Dermis blood vessel endothelial cell (primary cell): ENCODE results near the gene ACCS. TPM values are rescaled to one million over a fixed set of nuclear protein-coding genes. Genes with fewer than 3 reads are reported as not detected.

ENCODE experiments used
- DNase-seq: peaks from one replicate; pipeline ENCODE4 v3.0.0; 2010
- total RNA-seq: library from RNA; depleted of rRNA; stranded (reverse); fragments of >200 nt; gene quantifications from 2 replicates; pipeline ENCODE4 v1.2.3, GENCODE V29; 2014

Gene ACCS
- total RNA-seq, 1 donor from 2014 or later, result 8.2 TPM

DNA sequence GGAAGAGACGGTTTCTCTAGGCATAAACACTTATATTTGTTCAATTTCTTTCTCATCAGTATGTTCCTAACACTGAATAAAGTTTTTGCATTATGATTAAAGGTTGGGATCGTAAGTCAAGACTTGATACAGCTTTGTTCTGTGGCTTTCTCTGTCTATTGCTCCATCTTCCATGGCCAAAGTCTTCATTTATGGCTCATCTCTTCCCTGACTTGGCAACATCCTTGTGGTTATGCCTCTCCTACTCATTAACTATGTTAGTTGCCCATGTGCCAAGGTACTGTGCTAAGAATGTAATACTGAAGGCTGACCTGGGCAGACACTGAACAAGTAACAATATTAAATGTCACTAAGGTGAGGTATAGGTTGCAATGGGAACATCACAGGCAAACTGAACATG is 19.9 kb upstream of the ACCS start:
- no peak for DNase-seq

DNA sequence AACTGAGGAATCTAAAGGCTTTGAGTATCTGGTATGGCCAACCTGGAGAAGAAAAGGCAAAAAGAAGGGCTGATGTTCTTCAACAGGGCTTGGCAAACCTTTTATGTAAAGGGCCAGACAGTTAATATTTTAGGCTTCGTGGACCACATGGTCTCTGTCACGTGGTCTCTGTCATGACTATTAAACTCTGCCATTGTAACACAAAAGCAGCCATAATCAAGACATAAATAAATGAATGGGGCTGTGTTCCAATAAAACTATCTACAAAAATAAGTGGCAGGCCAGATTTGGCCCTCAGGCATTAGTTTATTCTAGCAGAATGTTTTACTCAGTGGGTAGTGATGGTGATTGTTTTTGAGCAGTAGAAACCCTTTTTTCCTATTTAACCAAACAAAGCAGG is 18.8 kb upstream of the ACCS start:
- no peak for DNase-seq

DNA sequence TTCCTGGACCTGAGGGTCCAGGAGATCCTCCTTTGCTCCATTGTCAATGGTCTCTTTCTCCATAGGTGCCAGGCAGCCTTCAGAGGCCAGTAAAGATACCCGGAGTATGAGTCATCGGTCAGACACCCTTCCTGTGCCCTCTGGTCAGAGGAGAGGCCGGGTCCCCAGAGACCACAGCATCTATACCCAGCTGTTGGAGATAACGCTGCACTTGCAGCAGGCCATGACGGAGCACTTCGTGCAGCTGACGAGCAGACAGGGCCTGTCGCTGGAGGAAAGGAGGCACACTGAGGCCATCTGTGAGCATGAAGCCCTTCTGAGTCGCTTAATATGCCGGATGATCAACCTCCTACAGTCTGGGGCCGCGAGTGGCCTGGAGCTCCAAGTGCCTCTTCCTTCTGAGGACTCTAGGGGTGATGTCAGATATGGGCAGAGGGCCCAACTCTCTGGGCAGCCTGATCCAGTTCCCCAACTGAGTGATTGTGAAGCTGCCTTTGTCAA is 18.1 kb upstream of the ACCS start, which contains the start of gene ACCSL:
Gene ACCSL (plus strand): TSS at position 51 of the 501 bp plus-strand sequence. CDS start 56 bp downstream, at position 107.
- DNase-seq, result no peak

DNA sequence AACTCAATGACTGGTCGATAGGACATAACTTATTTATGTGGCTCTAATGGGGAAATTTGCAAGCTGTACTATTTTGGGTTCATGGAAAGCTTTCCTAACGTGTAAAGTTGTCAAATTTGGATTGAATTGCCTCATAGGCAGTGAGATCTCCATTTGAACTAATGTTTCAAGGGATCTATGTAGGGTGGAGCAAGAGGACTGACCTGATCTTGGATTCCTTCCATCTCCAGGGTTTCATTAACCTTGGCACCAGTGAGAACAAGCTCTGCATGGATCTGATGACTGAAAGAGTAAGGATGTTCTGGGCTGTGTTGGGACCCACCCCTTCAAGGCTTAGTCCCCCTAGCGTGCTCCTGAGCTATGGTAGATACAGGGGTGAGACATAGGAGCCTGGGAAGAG is 16.2 kb upstream of the ACCS start:
- no peak for DNase-seq

DNA sequence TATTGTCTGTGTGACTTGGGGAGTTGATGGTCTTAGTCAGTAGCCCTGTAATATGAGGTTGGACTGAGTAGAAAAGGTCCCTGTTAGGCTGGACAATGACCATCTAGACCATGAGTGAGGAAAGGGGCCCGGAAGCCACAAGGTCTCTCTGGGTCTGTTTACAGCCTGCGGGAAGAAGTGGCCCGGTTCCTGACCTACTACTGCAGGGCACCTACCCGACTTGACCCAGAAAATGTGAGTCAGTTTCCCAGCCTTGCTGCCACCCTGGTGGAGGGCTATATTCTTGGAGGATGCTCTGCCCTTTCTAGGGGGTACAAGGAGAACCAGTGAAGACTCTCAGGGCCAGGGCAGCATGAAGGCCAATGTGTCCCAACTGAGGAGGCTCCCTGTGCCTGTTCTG is 14.9 kb upstream of the ACCS start:
- DNase-seq, result no peak

DNA sequence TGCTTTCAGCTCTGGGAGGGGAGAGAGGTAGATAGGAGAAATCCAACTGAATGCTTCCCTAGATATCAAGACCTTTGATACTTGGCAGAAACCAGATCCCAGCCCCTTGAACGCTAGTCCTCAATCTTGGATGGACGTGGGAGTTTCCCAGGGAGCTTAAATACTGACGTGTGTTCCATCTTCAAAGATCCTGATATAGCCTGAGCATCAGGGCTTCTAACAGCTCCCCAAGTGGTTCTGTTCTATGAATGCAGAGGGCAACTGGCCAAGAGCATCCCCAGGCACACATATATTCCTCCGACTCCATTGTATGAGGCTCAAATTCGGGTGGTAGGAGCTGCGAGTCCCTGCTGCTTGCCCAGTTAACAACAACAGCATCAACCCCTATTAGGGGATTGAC is 8.7 kb upstream of the ACCS start:
- no peak for DNase-seq

DNA sequence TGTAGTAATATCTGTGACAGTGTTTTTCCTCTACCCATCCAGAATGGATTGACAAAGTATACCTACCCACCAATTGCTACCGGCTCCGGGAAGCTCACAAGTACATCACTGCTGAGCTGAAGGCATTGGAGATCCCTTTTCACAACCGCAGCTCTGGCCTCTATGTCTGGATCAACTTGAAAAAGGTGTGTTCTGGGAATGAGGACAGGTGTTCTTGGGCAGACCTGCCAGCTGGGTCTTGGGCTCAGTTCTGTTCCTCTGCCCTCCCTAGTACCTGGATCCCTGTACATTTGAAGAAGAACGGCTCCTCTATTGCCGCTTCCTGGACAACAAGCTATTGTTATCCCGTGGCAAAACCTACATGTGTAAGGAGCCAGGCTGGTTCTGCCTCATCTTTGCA is 7.8 kb upstream of the ACCS start:
- no peak for DNase-seq

DNA sequence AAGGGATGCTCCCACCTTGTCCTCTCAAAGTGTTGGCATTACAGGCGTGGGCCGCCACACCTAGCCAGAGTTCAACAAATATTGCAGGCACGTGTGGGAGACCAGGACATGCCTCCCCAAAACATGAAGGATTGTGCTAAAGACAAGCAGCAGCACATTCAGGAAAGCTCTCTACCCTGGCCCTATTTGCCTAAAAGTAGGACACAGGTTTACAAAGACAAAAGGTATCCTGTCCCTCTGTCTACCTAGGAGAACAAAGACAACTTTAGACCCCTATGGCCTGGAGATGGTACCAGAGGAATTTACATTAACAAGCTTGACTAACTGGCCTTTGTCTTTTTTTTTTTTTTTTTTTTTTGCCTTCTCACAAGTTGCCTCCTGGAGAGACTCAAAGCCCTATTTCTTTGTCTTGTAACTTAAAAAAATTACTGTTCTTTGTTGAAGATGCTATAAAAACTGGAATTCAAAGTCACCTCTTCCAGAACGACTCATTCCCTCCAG is 859 bp upstream of the ACCS start:
- no peak for DNase-seq

DNA sequence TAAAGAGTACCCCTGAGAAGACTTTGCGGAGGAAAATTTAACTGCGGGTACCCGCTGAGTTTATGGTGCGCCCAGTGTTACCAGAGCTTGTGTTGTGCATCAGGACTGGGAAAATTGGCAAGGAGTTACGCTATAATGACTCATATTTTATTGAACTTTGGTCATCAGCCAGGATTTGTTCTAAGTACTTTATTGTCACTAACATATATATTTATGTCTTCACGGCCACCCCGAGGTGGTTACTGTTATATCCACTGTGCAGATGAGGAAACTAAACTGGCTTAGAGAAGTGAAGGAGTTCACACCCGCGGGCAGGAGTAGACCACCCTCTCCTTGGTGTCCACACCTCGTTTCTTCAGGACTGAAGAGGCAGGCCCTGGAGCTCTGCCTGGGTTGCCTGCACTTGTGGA is 667 bp downstream of the ACCS start:
- DNase-seq, result peak; percentile 83

DNA sequence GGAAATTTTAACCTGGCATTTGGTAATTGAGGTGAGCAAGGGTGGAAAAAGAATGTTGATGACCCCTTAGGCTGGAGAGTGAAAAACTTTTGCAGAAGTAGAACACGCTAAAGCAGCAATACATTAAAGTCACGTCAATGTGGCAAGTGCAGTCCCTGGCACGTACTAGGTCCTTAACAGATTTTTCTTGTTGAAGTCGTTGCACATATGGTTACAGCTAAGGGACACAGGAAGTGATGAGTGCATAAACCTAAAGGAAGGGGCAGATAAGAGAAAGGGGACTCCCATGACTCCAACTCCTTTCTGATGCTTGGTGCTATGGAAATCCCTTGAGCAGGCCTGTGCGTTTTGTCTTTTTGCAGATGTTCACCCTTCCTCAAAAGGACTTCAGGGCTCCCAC is 1.2 kb downstream of the ACCS start:
- DNase-seq, result no peak

DNA sequence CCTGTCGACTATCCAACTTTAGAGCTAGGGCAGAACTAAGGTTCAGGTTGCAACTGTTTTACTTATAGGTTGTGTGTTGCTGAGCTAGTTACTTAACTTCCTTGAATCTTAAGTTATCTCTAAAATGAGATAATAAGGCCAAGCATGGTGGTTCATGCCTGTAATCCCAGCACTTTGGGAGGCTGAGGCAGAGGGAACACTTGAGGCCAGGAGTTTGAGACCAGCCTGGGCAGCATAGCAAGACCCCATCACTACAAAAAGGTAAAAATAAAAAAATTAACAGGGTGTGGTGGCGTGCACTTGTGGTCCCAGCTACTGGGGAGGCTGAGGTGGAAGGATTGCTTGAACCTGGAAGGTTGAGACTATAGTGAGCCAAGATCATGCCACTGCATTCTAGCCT is 2.1 kb downstream of the ACCS start:
- DNase-seq, result no peak

DNA sequence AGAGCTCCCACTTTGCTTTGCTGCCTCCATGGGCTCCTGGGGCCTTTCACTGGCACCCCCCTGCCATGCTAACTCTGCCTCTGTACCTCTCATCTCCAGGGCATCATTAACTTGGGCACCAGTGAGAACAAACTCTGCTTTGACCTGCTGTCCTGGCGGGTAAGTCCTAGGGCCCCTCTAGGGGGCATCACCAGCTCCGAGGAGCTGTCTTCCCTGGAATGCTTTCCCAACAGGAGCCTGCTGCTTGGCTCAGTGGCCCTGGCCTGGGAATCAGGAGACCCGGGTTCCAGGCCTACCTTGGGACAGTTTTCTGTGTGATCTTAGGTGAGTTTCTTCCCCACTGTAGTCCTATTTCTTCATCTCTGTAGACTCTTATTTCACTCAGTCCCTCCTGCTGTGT is 5.1 kb downstream of the ACCS start:
- no peak for DNase-seq

DNA sequence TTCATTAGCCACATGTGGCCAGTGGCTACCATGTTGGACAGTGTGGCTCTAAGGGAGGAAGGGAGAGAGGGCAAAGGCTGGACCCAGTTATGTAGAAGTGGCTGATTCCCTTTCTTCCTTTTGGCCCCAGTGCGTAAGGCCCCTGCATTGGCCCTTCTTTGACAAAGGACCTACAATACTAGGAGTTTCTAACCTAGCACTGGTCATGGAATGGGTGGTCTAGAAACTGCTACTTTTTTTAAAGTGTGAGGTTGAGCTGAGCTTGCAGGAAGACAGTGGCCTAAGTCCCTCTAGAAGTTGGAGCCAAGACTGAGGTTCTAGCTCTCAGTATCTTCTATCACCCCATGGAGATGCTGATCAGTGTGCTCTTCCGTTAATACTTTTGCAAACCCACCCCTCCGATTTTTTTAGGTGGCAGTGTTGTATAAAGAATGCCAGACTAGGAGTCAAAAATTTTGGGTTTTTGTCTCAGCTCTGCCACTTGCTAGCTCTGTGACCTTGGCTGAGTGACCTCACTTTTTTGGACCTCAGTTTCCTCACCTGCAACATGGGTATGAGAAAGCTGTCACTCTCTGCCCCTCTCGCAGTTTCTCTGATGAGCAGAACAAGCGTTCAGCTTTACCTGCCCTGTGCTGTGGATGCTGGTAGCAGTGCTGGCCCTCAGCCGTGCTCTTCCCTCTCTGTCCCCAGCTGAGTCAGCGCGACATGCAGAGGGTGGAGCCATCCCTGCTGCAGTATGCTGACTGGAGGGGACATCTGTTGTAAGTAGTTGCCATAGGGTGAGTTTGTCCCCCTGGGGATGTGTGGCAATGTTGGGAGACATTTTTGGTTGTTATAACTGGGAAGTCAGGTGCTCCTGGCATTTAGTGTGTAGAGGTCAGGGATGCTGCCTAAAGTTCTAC is 6.9 kb downstream of the ACCS start:
- DNase-seq, result no peak

DNA sequence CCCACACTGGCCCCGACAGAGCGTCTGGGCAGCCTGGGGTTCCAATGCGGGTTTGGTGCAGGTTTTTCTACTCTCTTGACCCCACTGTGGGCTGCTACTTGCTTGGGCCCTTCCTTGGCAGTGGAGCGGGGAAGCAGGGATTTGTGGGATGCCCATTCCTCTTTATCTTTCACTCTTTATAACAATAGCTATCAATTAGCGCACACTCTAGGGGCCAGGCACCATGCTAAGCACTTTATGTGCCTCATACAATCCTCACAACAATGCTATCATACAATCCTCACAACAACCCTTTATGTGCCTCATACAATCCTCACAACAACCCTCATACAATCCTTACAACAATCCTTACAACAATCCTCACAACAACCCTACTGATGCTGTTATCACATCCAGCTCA is 12.7 kb downstream of the ACCS start:
- no peak for DNase-seq

DNA sequence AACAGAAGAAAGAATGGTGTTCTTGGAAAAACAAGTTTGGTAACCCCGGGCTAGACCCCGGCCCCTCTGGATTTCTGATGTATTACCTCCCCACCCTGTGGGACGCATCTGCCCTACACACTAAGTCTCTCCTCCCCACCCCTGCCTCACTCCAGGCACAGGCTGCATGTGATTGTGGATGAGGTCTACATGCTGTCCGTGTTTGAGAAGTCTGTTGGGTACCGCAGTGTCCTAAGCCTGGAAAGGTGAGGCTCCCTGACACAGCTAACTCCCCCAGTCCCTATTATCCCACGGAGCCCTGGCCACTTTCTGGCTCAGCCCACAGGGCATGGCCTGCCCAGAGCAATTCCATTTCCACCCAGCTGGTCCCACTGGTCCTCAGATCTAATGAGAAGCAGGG is 13.3 kb downstream of the ACCS start:
- DNase-seq, result no peak

DNA sequence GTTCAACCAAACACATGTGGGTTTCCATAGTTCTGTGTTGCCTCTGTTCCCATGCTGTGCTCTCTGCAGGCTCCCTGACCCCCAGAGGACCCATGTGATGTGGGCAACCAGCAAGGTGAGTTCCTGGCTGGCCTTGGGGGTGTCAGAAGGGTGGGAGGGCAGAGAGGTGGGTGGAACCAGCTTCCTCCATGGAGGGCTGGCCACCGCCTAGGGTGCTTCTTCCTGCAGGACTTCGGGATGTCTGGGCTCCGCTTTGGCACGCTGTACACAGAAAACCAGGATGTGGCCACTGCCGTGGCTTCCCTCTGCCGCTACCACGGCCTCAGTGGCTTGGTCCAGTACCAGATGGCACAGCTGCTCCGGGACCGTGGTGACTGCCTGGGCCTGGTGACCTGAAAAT is 14.9 kb downstream of the ACCS start:
- DNase-seq, result no peak

DNA sequence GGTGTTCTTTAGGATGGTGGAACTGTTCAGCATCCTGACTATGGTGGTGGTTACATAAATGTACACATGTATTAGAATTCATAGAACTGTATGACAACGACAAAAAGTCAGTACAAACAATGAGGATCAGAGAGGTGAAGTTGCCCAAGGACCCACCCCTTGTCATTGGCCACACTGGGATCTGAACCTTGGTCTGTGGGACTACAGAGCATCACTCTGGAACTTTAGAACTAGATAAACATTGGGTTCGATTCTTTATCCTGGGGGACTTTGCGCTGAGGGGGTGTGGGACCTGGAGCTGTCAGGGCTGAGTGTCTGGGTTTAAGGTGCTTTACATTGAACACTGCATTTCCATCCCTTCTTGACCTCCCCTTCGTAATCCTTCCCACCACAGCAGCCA is 16.6 kb downstream of the ACCS start:
- DNase-seq, result no peak

DNA sequence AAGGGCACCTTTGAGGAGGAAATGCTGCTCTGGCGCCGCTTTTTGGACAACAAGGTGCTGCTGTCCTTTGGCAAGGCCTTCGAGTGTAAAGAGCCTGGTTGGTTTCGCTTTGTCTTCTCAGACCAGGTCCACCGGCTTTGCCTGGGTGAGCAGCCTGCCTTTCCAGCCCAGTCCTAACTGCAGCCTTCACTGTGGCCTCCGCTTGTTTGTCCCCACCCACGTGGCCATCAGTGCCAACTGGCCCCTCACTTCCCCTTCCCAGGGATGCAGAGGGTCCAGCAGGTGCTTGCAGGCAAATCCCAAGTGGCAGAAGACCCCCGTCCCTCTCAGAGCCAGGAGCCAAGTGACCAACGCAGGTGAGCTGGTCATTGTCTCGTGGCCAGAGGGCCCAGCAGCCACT is 17.4 kb downstream of the ACCS start:
- no peak for DNase-seq

DNA sequence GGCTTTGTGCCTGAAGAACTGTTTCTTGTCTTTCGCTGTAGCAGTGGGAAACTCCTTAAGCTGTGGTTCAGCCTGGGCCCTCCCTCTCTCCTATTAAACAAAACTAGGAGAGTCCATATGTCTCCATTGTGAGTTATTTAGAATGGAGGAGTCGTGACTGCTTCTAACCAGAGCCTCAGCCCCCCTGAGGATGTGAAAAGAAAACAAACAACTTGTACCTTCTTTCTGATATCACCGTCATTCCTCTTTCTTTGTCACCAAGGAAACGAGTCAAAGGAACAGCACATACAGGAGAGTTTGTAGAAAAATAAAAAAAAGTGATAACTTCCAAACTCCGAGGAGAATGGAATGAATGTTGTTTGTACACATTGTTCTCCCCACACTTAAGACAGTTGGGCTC is 17.8 kb downstream of the ACCS start:
- no peak for DNase-seq

DNA sequence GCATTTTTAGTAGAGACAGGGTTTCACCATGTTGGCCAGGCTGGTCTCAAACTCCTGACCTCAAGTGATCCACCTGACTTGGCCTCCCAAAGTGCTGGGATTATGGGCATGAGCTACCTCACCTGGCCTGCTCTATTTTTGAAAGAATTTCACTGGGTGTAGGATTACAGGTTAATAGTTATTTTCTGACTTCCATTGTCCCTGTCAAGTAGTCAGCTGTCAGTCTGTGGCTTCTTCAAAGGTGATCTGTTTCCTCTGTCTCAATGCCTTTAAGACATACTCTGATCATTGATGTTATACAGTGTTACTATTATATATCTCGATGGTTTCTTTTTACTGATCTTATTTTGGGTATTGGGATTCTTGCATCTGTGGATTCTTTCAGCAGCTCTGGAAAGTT is 19.3 kb downstream of the ACCS start:
- DNase-seq, result no peak

DNA sequence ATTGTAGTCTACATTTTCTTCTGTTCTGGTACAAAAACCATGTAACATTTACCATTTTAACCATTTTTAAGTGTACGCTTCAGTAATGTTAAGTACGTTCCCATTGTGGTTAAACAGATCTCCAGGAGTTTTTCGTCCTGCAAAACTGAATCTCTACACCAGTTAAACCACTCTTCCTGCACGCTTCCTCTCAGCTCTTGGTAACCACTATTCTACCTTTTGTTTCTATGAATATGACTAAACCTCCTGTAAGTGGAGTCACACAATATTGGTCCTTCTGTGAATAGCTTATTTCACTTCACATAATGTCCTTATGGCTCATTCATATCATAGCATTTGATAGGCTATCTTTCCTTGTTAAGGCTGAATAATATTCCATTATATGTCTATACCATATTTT is 22.3 kb downstream of the ACCS start:
- DNase-seq, result no peak

DNA sequence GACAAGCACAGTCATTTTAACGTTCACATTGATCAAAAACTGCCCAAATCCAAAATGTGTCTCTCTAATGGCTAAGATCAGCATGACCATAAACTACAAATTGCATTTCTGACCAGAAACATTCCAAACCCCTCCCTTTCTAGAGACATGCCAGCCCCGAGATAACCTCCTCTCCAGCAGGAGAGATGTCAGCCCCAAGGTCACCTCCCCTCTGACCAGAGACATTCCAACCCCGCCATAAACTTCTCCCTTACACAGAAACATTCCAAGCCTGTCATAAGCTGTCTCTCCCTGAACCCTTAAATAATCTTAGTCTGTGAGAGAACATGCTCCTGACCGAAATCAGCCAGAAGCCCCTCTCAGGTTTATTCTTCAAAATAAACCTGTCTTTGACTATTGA is 22.8 kb downstream of the ACCS start:
- DNase-seq, result no peak

DNA sequence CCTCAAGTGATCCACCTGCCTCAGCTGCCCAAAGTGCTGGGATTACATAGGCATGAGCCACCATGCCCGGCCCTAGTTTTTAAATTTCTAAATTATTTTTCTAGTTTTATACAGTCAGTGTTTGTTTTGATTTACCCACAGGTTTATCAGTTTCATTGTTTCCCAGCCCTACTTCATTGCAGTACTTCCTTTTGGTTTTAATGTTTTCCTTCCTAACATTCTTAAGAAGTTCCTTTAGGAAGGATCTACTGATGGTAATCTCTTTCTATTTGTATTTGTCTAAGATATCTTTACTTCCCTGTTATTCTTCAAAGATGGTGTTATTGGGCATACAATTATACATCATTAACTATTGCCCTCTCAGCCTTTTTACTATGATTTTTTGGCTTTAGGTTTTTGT is 24.5 kb downstream of the ACCS start:
- DNase-seq, result peak; percentile 57

DNA sequence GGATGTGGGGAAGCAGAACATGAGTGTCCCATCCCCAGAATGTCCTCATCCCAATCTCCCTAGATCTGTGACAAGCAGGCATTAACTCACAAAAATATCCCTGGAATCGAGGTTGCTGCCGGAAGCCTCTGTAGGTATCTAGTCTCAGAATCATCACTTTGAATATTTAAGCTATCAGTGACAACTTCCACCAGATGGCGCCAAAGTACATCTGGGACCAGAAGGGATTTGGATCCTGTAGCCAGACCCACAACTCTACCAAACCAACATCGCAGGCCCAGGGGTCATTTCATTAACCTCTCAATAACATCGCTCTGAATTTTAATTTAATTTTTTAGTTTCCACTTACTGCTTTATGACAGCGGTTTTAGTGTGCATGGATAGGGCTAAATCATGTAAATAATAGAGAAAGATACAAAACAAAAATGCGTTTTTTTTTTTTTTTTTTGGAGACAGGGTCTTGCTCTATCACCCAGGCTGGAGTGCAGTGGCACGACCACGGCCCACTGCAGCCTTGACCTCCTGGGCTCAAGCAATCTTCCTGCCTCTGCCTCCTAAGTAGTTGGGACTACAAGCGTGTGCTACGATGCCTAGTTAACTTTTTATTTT is 28.3 kb downstream of the ACCS start:
- DNase-seq, result peak; percentile 87
